Ramos (cell line): ENCODE measurements around the gene CTIF.
"Not testable (repeated sequence)": the region's sequence is repeated elsewhere in the genome, so short reads cannot be mapped to it uniquely, and the experiment has no call there.

Experiments used
- in situ Hi-C: fragments of 300-500 bp; cut with MboI; formaldehyde crosslinking; loops from one replicate; pipeline ENCODE4 v1.14.3; 2022; ENCODE audit warnings: low sequenced_read_pairs; ENCODE audit not compliant: unreplicated experiment

CTIF gene

GRCh38 chr18:48803518-48803917 lies 264.7 kb downstream of the CTIF start:
- in situ Hi-C loops = no loop called here

DNA sequence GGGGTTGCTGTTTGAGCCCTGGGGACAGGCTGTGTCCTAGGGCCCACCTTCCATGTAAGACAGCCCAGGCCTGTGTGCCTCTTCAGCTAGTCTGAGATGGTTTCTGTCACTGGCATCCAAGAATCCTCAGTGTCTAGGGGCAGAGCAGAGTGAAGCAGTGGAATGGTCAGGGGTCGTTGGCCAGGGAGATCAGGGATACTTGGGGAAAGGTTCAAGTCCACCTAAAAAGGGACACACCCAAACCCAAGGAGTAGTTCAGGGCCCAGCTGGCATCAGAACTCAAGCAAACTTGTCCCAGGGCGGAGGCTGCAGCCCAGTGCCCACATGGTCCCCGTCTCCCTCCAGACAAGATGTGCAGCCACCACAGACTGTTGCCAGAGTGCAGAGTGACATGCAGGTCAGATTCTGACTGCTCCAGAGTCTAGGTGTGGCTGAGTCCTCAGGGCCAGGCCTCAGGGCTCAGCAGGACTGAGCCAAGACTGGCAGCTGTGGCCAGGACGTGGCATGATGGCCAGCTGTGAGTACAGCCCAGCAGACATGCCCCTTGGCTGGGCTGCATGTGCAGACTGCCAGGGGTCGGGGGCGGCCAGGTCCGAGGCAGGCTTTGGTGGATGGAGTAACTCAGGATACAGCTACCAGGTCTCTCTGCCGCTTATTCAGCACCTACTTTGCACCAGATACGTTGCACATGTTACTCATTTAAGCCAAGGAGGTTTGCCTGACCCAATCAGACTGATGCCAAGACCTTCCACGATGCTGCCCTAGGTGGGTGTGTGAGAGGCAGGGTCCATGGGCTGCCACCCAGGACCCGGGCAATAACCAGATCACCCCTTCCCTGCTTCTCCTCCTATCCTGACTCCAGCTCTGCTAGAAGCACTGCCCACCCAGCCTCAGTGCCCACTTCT lies 265.4 kb downstream of the CTIF start:
- in situ Hi-C loops = no loop called here

DNA sequence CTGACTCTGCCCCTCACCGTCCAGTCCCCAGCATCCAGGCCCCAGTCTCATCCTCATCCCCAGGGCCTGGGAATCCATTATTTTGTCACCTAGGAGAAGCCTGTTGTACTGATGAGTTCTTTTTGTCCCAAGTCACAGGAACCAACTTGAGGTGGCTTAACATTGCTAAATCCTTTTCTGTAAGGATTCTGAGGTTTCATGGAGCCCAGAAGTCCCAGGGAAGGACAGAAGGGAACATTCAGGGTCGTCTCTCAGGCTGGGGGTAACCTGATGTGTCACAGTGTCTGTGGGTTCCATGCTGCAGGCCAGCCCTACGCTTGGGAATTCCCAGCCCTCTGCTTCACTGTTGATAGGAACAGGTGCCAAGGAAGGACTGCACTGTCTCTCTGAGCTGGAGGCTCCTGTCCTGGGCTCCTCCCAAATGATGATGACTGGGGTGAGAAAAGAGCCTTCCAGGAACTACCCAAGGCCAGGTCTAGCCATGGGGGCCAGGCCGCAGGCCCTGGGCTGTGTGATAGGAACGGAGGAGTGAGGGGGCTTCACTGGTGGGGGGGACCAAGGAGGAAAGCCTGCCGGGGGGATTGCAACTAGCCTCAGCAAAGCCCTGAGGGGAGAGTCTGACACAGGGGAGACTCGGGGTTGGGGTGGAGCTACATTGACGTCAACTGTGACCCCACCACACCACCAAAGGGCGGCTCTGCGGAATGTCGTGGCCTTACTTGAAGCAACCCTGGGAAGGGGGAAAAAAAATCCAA lies 266.2 kb downstream of the CTIF start:
- in situ Hi-C loops = no loop called here

- in situ Hi-C loops = no loop called here
Measured at GRCh38 chr18:48805826-48806535, 267.1 kb downstream of the CTIF start.

GRCh38 chr18:48806551-48807261 lies 267.9 kb downstream of the CTIF start:
- in situ Hi-C loops = no loop called here

GRCh38 chr18:48808476-48808875 lies 269.6 kb downstream of the CTIF start:
- in situ Hi-C loops = no loop called here

DNA sequence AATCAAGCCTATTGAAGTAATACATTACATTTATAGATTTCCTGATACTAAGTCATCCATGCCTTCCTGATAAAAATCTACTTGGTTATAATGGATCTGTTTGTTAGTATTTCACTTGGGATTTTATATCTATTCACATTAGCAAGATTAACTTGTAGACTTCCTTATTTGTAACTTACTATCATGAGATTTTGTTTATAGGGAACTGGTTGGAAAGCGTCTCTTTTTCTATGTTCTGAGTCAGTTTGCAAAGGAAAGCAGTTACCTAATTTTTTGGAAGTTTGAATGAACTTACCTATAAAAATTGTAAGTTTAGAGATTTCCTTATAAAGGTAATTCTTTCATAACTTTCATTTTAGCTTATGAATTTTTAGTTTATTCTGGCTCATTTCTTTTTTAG lies 270.5 kb downstream of the CTIF start:
- in situ Hi-C loops = no loop called here

DNA sequence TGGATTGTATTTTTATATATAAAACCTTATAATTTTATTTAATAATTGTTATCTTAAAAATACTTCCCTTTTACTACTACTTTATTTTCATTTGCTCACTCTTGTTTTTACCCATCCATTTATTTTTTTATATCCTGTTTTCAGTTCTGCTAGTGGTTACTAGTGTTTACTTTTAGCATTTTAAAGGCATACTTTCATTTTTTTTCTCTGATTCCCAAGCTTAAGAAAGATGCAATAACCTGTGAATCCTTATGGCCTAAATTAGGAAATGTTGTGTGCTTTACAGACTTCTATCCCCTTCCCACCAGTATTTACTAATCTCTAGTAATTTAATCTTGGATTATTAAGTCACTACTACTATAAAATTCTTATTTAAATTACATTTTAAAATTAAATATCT lies 272.0 kb downstream of the CTIF start:
- in situ Hi-C loops = no loop called here

DNA sequence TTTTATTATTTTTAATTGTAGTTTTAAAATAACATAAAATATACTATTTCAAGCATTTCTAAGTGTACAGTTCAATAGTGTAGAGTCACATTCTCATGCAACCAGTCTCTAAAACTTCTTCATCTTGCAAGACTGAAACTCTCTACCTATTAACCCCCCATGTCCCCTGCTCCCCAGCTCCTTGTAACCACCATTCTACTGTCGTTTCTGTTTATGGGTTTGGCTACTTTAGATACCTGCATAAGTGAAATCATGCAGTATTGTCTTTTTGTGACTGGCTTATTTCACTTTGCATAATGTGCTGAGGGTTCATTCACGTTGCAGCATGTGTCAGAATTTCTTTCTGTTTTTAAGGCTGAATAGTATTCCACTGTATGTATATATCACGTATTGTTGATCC lies 272.6 kb downstream of the CTIF start:
- in situ Hi-C loops = no loop called here

- in situ Hi-C loops = not testable (repeated sequence)
Measured at GRCh38 chr18:48811977-48812451, 273.2 kb downstream of the CTIF start.

GRCh38 chr18:48813321-48813720 lies 274.5 kb downstream of the CTIF start:
- in situ Hi-C loops = no loop called here

GRCh38 chr18:48813833-48814489 lies 275.1 kb downstream of the CTIF start:
- in situ Hi-C loops = no loop called here

DNA sequence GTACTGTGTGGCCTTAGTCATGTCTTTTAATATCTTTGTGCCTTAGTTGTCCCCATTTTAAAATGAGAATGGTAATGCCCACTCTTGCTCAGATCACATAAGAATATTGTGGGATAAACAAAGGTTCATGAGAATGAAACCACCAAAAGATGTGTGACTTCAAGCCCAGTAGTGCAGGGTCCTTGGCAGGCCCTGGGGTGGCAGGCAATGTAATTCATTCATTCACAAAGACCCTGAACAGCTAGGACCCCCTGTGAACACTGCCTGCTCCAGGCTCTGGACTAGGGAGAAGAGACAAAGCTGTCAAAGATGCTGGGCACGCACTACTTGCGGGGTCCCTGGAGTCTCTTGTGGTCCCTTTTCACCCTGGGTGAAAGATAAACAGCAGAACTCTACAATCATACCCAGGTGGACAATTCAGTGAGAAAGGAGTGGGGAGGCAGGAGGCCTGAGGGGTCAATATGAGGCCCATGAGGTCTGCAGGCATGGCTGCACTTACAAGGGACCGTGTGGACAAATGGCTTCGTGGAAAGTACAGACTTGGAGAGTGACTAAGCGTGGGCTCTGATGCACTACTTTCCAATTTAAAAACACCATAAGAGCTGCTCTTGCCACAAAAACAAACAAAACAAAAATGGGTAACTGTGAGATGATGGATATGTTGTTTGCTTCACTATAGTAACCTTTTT lies 275.8 kb downstream of the CTIF start:
- in situ Hi-C loops = no loop called here

DNA sequence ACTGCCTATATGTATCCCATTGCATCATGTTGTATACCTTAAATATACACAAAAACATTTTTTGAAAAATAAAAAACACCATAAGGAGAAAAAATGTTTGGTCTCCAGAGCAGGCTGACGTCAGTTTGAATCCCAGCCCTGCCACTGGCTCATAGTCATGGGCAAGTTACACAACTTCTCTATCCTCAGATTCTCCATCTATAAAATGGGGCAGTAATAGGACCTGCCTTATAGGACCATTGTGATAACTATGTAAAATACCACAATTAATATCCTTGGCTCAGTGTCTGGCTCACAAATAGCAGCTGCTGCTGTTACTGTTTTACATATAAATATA lies 276.3 kb downstream of the CTIF start:
- in situ Hi-C loops = no loop called here

DNA sequence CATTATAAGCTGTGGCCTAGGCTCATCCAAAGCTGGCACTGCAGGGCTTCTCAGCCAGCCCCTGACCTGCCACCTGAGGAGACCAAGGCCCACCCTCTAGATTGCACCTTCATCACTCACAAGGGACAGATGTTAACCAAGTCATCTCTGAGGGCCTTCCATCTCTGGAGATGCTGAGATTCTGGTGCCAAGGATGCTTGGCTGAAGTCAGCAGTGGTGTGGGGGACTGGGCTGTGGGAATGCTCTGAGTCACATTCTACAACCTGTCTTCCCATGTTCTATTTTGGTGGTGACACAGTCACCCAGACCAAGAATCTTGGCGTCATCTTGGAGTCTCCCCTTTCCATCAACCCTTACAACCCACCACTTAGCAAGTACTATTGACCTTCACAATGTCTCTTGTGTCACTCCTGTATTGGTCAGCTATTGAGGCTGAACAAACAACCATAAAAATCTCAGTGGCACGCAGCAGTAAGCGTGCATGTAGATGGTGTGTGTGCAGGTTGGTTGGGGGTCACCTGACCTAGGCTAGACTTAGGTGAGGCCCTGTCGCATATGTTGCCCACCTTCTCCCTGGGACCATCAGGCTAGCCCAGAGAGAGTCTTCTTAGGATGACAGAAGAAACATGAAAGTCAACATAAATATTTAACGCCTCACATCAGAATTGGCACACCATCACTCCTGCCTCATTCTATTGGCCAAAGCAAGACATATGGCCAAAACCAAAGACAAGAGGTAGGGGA lies 276.9 kb downstream of the CTIF start:
- in situ Hi-C loops = no loop called here

DNA sequence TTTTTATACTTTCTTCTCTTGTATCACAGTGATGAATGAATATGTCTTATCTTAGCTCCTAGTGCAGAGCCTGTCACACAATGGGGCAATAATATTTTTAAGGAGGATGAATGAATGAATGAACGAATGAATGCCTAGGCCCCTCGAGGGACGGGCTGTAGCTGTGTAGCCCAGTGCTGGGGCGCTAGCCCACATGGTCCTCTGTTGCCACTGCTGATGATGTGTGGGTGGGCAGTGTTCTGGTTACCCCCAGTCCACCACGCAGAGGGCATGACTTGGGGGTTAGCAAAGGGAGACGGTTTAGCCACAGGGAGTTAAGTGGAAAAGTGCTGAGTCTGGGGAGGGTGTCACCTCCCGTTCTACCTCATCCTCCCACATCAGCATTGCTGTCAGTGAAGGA lies 277.7 kb downstream of the CTIF start:
- in situ Hi-C loops = no loop called here

DNA sequence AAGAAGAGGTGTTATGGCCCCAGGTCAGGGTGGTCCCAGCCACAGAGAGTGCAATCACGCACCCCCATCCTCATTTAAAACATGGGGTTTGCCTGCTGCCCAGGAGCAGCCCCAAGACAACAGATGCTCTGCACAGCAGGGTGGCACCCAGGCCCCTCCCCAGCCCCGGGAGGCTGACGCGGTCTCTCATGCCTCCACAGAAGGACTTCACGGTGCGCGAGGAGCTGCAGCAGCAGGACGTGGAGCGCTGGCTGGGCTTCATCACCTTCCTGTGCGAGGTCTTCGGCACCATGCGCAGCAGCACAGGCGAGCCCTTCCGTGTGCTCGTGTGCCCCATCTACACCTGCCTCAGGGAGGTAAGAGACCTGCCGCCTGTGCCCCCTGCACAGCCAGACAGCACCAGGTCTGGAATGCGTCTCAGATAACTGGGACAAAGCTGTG lies 278.2 kb downstream of the CTIF start:
- in situ Hi-C loops = no loop called here
